Loucy (cell line): ENCODE data around the gene TENM4.

Experiments
- H2AFZ ChIP-seq: fragments of 200-600 bp; sonication (generic); 2 replicates; pipeline ENCODE4 v1.6.0; 2016; ENCODE audit warnings: antibody characterized with exemption, mild to moderate bottlenecking, low read length, moderate library complexity
- H3F3A ChIP-seq: fragments of 200-600 bp; 2 replicates; pipeline ENCODE4 v1.6.0; 2016; ENCODE audit warnings: antibody characterized with exemption, low read depth, mild to moderate bottlenecking
- H3K27me3 ChIP-seq: fragments of 200-600 bp; sonication (generic); 2 replicates; pipeline ENCODE4 v1.6.1; 2014; ENCODE audit warnings: low read length, mild to moderate bottlenecking; ENCODE audit not compliant: insufficient read depth, poor library complexity, severe bottlenecking
- H3K36me3 ChIP-seq: fragments of 200-600 bp; sonication (generic); 2 replicates; pipeline ENCODE4 v1.6.1; 2016; ENCODE audit warnings: low read length; ENCODE audit not compliant: insufficient read depth
- H3K4me1 ChIP-seq: fragments of 200-600 bp; sonication (generic); 2 replicates; pipeline ENCODE4 v1.5.1; 2014; ENCODE audit warnings: low read length, mild to moderate bottlenecking; ENCODE audit not compliant: insufficient read depth, poor library complexity, severe bottlenecking
- H3K4me2 ChIP-seq: fragments of 200-600 bp; sonication (generic); 2 replicates; pipeline ENCODE4 v1.6.0; 2014; ENCODE audit warnings: antibody characterized with exemption, low read length, low read depth, mild to moderate bottlenecking; ENCODE audit not compliant: poor library complexity, severe bottlenecking
- H3K4me3 ChIP-seq: fragments of 200-600 bp; sonication (generic); 2 replicates; pipeline ENCODE4 v1.5.1; 2014; ENCODE audit warnings: low read length, mild to moderate bottlenecking, mixed read lengths; ENCODE audit not compliant: poor library complexity, severe bottlenecking
- H3K79me2 ChIP-seq: fragments of 200-600 bp; sonication (generic); 2 replicates; pipeline ENCODE4 v1.6.1; 2014; ENCODE audit warnings: low read length; ENCODE audit not compliant: insufficient read depth
- H3K9ac ChIP-seq: fragments of 200-600 bp; sonication (generic); 2 replicates; pipeline ENCODE4 v1.6.0; 2014; ENCODE audit warnings: mild to moderate bottlenecking, low read depth, low read length, moderate library complexity; ENCODE audit not compliant: poor library complexity, severe bottlenecking
- H3K9me2 ChIP-seq: fragments of 200-600 bp; sonication (generic); replicated peaks from 2 replicates; pipeline ENCODE4 v1.6.1; 2016; ENCODE audit warnings: low read depth, low read length, mixed read lengths
- H3K9me3 ChIP-seq: fragments of 200-600 bp; sonication (generic); 2 replicates; pipeline ENCODE4 v1.6.1; 2014; ENCODE audit warnings: mild to moderate bottlenecking, antibody characterized with exemption, low read length, low read depth; ENCODE audit not compliant: insufficient read depth
- H4K20me1 ChIP-seq: fragments of 200-600 bp; sonication (generic); 2 replicates; pipeline ENCODE4 v1.6.0; 2014; ENCODE audit warnings: antibody characterized with exemption, low read length, mild to moderate bottlenecking; ENCODE audit not compliant: insufficient read depth, poor library complexity, severe bottlenecking
- EZH2phosphoT487 ChIP-seq: fragments of 200-600 bp; IDR thresholded peaks from 2 replicates; pipeline ENCODE4 v1.6.1; 2018; ENCODE audit warnings: antibody characterized with exemption, mild to moderate bottlenecking, moderate library complexity, borderline replicate concordance
- TF ChIP-seq, protein P1 (sequence below): fragments of 200-600 bp; sonication (generic); conservative IDR thresholded peaks from 2 replicates; pipeline ENCODE4 v1.5.1; 2014; ENCODE audit warnings: mild to moderate bottlenecking, antibody characterized with exemption, low read length

The TENM4 gene

GRCh38 chr11:79413268-79413667 is 27.6 kb downstream of the TENM4 start:
- Histone ChIP-seq H3K9ac (no peak overlapping the region), H4K20me1 (no peaks in the 10 kb centered on the region), H3K27me3 (no peaks in the 10 kb centered on the region), H3K36me3 (no peaks in the 10 kb centered on the region), H3K4me1 (no peaks in the 10 kb centered on the region), H3K9me3 (no peaks in the 10 kb centered on the region; the same call in 1 of the 2 replicates), H2AFZ (no peak overlapping the region), H3K9me2 (no peaks in the 10 kb centered on the region), H3K4me3 (no peak overlapping the region), H3K79me2 (no peaks in the 10 kb centered on the region), H3K4me2 (no peak overlapping the region), H3F3A (no peaks in the 10 kb centered on the region)
- TF ChIP-seq, protein P1, sequence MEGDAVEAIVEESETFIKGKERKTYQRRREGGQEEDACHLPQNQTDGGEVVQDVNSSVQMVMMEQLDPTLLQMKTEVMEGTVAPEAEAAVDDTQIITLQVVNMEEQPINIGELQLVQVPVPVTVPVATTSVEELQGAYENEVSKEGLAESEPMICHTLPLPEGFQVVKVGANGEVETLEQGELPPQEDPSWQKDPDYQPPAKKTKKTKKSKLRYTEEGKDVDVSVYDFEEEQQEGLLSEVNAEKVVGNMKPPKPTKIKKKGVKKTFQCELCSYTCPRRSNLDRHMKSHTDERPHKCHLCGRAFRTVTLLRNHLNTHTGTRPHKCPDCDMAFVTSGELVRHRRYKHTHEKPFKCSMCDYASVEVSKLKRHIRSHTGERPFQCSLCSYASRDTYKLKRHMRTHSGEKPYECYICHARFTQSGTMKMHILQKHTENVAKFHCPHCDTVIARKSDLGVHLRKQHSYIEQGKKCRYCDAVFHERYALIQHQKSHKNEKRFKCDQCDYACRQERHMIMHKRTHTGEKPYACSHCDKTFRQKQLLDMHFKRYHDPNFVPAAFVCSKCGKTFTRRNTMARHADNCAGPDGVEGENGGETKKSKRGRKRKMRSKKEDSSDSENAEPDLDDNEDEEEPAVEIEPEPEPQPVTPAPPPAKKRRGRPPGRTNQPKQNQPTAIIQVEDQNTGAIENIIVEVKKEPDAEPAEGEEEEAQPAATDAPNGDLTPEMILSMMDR, result no peak
- TF ChIP-seq EZH2phosphoT487, result no peak

- no peaks in the 10 kb centered on the region for H3K4me1 ChIP-seq
- no peak overlapping the region for H3K9ac ChIP-seq
- no peak for TF ChIP-seq EZH2phosphoT487
- TF ChIP-seq, protein P1, result no peak
- H3K4me2 ChIP-seq, result no peak overlapping the region
- H2AFZ ChIP-seq, result no peak overlapping the region
- H3K4me3 ChIP-seq, result no peak overlapping the region
- H4K20me1 ChIP-seq, result no peaks in the 10 kb centered on the region
- no peaks in the 10 kb centered on the region for H3K36me3 ChIP-seq
- no peaks in the 10 kb centered on the region; the same call in 1 of the 2 replicates for H3K9me3 ChIP-seq
- no peaks in the 10 kb centered on the region for H3F3A ChIP-seq
- H3K79me2 ChIP-seq, result no peaks in the 10 kb centered on the region
- H3K27me3 ChIP-seq, result no peaks in the 10 kb centered on the region
- no peaks in the 10 kb centered on the region for H3K9me2 ChIP-seq
These were observed 28.1 kb downstream of the TENM4 start for GRCh38 chr11:79412761-79413160.

DNA sequence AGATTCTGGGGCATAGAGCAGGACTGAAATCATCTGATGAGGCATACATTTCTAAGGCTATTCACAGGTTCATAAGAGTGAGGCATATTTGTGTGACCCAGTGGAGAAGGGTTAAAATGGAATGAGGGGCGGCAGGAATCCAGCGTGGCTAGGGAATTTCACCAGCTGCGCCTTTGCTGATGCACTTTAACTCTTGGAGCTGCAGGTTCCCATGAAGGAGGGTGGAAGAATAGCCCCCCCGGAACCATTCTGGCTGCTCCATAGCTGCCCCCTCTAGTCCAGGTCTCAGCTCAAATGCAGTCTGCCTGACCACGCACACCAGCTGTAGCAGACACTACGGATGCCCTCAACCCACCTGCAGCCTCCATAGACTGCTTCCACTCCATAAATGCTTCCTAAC is 31.5 kb downstream of the TENM4 start:
- Histone ChIP-seq H2AFZ (no peak overlapping the region), H4K20me1 (no peaks in the 10 kb centered on the region), H3K9ac (no peak overlapping the region), H3K4me2 (no peak overlapping the region), H3K9me2 (no peaks in the 10 kb centered on the region), H3F3A (no peaks in the 10 kb centered on the region), H3K79me2 (no peaks in the 10 kb centered on the region), H3K9me3 (no peaks in the 10 kb centered on the region), H3K36me3 (no peaks in the 10 kb centered on the region), H3K4me1 (no peaks in the 10 kb centered on the region), H3K4me3 (no peak overlapping the region), H3K27me3 (no peaks in the 10 kb centered on the region)
- TF ChIP-seq EZH2phosphoT487, result no peak
- TF ChIP-seq, protein P1, result no peak
